HuH-7 (cell line): Measurements from ENCODE around the gene ALS2.
"Not testable (repeated sequence)": the region's sequence is repeated elsewhere in the genome, so short reads cannot be mapped to it uniquely, and the experiment has no call there.

Experiments
- DNase-seq: peaks from one replicate; pipeline ENCODE4 v3.0.0; 2011; ENCODE audit warnings: low spot score

ALS2 gene

DNA sequence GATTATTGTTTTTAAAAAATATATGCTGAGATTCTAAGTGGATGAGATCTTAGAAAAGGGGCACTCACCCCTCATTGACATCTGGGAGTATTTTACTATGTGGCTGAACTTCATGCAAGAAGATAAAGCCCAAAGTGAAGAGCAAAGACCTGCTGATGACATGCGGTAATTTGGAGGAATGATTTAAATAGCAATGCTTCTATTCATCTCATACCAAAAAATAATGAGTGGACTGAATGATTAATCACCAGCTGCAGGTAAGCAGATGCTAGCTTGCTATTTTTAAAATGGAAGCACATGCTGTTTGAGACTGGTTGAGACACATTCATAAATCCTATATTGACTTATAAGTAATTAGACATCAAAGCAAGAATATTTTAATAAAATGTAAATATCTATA, 12.9 kb upstream of the ALS2 start:
- DNase-seq, result no peak

DNA sequence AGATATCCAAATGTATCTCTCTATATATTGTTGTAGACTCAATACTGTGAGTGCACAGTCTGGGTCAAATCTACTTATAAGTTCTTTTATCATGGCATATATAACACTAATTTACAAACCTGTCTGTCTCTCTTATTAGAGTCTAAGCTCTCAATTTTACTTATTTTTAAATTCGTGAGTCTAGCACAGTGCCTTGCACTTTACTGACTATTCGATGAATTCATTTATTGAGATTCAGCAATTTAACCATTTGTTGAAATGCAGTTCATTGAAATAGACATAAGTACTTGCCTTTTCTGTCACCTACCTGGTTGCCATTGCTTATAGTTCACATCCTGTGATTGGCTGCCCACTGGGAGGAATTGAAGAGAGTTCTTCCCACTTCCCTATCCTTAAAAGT, 10.3 kb upstream of the ALS2 start:
- no peak for DNase-seq

DNA sequence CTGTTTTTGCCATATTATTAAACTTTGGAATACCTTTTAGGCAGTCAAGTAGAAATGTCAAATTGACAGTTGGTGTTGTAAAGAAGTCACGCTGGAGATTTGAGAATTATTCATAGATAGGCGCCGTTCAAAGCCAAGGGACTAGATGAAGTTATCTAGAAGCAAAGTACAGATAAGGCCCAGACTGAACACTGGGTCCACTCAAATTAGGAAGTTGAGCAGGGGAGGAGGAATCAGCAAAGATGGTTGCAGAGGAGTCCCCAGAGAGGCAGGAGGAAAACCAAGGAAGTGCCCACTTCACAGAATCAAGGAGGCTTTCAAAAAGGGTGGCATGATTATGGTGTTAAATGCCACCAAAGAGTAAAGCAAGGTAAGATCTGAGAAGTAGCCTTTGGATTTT, 9.6 kb upstream of the ALS2 start:
- no peak for DNase-seq

DNA sequence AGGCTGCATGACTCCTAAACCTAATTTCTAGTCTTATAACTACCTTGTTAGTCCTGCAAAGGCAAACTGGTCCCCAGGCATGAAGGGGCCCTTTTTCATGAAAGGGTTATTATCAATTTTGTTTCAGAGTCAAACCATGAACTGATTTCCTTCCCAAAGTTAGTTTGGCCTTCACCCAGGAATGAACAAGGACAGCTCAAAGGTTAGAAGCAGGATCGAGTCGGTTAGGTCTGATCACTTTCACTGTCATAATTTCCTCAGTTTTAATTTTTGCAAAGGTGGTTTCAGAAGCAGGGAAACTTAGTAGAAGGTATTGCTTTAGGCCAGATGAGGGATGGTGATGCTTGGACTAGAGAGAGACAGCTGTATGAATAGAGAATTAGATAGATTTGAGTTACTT, 8.7 kb upstream of the ALS2 start:
- no peak for DNase-seq

DNA sequence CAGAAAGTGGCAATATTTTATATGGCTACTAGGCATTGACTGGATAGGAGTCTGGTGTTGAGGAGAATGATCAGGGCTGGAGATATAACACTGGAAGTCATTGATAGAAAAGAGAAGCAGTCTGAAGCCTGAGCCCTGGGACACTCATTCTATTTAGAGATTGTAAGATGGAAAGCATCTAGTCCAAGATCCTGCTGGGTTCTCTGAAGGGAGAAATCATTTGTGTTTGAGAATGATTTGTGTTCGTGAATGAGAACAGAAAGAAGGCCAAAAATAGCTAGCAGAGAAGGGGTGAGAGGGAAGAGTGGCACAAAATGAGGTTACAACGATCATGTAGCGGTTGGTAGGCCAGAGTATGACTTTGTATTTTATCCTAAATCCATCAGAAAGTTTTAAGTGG, 7.6 kb upstream of the ALS2 start:
- DNase-seq, result no peak

DNA sequence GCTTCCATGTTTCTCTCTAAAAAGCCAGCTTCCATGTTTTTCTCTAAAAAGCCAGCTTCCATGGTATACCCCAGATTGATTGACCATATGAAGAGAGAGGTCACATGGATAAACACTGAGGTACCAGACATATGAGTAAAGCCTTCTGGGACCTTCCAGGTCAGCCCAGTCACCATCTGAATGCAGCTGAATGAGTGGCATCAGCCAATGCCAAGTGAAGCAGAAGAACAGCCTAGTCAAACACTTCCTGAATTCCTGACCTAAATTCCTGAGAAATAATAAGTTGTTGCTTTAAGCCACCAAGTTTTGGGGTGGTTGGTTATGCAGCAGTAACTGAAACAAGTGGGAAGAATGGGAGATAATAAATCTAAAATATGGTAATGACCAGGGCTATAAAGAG, 5.7 kb upstream of the ALS2 start:
- DNase-seq, result no peak

DNA sequence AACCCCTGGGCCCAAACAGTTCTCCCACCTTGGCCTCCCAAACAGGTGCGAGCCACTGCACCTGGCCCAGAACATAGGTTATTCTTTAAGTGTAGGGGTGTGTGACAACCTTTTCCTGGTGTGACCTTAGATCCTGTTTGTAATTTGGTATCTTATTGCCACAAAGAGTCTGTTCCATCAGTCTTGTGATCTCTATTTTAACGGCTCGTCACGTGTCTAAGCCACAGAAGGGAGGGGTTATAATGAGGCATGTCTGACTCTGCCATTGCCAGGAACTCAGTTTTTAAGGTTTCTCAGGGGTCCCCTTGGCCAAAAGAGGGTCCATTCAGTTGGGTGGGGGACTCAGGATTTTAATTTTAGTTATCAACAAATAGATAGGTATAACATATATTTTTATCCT, 4.4 kb upstream of the ALS2 start:
- DNase-seq, result no peak

DNA sequence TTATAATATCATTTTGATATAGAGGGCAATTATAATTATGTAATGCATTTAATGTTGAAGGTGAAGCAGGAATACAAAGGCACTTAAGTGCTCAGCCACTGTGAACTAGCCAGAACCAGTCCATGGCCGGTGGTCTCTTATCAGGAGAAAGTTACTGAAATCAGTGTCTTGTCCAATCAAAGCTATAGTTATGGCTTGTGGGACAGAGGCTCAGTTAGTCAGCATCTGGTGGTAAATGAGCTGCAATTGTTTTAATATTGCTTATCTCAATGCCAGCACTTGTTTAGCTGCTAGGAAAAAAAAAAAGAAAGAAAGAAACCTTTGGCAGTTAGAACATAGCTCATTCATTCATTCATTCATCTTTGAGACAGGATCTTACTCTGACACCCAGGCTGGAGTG, 3.8 kb upstream of the ALS2 start:
- no peak for DNase-seq

DNA sequence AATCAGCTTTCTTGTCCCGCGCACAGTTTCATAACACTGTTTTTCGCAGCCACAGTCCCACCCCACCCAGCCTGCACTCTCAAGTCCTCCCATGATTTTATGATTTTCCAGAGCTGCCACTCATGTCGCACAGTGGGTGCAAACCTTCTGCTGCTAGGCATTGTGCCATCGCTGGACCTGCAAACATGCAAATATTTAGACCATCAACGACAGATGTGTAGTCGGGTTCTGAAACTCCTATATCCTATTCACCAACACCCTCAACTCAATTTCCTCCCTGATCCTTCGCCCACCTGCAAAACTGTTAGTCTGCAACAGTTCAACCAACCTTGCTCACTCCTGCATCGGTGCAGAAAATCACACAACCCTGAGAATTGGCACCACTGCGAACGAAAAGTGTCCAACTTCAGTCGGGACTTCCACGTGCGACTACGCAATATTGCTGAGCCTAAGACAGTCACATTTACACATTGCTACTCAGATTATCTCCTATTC, 871 bp upstream of the ALS2 start:
- DNase-seq, result no peak

DNA sequence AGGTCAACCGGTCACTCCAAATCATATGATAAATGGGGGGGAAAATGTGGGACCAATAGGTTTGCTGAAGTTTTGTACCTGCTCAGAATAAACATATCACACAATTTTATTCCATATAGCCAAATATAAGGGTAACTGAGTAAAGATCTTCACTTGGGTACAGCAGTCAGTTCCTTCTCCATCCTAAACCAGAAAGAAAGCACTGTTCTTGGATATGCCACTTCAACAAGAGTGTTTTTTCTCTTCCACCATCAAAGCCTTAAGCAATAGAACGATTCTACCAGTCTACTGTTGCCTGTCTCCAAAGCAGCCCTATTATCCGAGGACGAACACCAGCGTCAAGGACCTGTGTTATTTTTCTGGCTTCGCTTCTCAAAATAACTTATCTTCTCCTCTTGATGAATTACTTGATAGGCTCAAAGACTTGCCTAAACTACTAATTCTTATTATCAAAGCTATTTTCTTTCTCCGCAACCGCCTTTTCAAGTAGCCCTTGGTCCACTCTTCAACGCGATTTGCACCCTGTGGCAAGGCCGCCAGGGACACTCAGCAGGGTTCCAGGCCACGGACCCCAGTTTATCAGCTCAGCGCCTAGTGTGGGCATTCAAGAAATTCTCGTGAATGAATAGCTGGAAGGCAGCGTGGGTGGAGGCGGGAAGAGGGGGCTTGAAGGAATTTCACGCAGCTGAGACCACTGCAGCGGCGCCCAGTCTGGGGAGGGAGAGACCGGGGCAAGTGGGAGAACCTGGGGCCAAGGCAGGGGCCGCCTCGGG, 646 bp downstream of the ALS2 start:
- peak; percentile 18 for DNase-seq

DNA sequence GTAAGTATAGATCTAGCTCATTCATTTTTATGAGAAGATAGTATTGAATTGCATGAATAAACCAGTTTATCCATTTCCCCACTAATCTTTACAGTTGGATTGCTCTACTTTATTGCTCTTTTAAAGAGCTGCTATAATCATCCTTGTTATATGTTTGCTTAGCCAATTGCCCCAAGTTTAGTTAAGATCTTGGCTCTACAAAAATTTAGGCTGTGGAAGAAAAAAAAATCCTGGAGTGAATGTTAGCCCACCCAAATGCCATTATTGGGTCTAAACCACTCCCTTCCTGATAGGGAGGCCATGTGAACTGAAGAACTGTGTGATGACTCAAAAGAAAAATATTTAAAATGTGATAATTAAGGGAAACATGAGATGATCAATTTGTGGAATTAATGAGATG, 2.9 kb downstream of the ALS2 start:
- DNase-seq, result no peak

DNA sequence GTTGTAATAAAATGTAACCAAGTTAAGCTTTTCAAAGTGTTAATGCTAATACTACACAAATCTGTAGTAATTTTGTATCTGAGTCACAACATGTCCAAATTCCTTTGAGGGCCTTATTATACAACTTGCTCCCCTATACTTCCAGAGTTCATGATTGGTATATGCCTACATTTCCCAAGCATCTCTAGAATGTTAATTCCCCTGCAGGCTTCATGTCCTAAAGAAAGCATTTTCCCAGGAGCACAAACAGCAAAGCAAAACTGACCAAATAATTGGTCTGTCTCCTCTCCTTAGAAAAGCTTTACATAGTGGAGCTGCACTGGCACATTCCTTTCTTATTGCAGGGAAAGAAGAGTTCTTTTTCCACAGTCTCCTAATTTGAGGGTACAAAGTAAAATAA, 3.7 kb downstream of the ALS2 start:
- DNase-seq, result no peak

DNA sequence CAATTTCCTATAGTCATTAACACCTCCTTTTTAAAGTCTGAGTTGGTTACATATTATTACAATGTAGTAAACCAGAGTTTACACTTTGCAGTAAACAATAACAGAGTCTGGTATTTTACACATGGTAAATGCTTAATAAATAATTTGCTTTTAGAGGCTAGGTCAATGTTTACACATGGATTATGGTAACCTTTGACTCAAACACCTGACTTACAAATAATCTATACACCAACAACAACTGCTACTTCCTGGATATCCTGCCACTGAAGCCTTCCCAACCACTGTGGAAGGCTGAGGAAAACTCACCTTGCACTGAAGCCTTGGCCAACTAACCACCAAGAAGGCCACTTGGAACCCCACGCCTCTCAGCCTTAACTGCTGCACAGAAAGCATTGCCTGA, 5.4 kb downstream of the ALS2 start:
- DNase-seq, result no peak

DNA sequence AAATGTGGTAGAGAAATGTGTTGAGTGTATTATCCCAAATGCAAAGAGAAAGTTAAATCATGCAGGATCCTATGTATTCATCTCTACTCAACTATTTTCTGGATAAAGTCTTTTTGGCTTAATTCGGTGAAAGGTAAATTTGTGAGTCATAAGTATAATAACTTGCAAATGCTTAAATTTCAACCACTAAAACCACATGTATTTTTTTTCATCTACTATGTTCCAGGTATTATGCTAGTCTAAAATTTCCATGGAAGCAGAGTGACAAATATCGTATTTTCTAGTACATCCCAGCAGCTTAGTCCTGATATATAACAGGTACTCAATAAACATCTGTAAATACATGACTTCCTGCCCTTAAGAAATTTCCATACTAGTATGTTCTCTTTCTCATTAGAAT, 6.2 kb downstream of the ALS2 start:
- no peak for DNase-seq

DNA sequence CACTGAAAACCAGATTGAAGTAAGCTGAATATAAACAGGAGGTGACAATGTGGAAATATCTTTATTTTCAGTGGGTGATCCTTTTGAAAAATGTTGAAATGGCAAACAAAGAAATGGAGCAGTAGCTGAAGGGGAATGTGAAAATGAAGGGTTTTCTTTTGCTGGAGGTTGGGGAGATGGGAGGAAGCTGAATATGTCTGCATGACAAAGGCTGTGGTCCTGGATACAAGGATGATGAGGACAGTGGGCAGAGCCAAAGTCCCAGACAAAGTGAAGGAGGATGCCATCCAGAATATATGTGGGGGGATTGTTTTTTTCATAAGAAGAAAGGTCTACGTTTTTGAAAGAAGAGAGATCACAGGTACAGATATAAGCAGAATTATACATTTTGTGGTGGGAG, 6.7 kb downstream of the ALS2 start:
- DNase-seq, result no peak

DNA sequence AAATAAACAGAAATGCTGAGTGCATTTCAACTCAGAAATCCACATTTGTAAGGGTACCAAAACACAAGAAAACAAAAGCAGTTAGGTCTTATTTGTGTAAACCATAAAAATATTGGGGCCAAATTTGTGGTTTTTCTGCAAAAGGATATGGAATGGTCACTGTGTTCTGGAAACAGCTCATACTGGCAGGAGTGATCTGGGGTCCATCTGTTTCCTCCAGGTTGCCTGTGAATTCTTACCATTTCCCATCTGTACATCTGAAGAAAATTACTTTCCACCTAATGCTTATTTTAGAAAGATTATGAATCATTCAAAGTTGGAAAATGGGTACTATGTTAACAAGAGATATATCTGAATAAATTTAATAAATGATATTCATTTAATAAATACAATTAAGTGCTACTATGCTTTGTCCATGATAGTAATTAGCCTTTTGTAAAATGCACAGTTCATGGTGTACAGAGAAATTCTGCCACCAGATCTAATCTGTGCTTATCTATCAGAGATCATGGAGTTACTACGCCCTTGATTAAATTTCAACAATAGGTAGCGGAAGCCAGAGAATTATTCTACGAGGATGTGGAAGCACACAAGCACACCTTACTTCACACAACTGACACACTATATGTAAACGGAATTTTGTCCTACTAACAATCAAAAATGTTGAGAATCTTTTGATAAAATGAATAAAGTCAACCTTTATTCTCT, 10.9 kb downstream of the ALS2 start:
- no peak for DNase-seq

DNA sequence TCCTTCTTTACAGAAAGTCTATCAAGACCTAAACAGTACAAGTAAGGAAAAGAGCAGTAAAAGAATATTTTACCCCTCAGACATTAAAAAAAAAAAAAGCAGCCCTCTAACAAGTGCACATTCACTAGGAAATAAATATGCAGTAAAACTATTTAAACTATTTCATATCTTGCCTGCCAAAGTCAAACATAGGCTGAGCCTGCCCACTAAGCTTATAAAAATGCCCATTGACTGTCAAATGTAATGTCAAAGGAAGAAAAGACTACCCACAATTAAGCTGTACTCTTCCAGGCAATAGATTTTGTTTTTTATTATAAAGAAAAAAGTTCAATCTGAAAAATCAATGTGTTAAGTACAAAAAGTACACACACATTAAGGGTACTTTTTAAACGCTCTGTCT, 11.8 kb downstream of the ALS2 start:
- no peak for DNase-seq

DNA sequence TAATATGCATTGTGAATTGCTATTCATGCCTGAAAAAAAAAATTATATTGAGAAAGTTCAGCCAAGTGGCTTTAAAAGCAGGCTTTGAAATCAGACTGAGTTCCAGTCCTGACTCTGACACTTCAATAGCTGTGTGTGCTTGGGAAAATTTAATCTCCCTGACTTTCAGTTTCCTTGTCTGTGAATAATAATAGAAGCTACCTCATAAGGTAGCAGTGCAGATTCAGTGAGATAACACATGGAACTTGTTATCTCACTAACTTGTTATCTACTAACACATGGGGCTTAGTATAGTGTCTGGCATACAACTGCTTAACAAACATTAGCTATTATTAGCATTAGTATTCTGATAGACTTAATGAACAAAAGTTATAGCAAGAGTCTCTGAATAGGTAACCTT, 14.9 kb downstream of the ALS2 start:
- DNase-seq, result no peak

DNA sequence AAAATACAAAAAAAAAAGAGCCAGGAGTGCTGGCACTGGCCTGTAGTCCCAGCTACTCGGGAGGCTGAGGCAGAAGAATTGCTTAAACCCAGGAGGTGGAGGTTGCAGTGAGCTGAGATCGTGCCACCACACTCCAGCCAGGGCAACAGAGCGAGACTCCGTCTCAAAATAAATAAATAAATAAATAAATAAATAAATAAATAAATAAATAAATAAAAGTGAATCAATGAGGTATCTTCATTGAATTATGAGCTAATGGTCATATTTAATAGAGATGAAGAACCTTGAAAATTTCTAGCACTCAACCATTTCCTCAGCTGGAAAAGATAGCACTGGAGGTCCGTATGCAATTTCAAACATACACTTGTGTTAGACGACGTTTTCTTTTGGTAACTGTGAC, 16.3 kb downstream of the ALS2 start:
- DNase-seq, result not testable (repeated sequence)

DNA sequence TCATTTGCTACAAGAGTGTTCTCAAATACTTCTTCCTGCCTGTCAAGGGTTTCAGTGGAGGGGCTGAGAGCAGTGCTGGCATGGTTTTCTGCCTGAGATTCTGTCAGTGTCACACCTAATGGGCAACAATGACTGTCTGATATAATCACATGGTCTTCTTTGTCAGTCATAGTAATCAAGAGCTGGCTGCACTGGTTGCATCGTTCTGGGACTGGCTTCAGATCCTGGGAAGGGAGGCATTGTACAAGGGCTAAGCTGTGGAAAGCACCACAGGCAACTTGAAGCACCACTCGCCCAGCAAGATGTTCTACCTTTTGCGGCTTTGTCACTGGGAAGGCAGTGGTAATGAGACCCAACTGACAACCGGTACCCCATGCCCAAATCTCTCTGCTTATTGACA, 19.6 kb downstream of the ALS2 start:
- no peak for DNase-seq

DNA sequence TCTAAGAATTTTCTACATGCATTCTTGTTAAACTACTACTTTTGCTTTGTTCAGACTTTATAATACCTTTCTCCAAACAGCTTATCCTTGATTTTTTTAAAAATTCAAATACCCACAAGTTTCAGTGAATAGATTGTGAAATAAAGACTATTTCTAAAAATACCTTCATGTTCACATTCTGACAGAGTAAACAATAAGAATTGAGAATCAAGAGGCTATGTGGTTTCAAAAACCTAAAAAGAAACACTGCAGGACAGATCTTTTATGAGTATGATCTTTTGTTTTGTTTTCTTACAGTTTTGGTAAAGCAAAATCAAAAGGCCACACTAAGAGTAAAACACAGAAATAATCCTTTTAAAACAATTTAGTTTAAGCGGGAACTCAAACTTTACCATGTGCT, 21.2 kb downstream of the ALS2 start:
- no peak for DNase-seq

DNA sequence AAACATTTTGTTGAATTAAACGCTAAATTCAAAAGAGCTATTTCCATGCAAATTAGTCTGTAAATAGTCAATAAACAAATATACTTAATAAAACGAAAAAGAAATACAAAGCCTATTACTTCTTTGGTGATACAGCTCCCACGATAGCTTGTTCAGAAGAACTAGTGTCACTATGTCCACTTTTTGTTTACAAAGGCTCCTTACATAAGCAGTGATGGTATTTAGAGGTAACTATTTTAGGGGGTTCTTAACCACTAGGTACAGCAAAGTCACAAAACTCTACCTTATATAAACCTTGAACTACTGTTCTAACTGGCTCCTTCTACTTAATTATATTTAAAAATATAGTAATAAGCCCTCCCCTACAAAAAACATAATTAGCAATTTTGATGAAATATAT, 21.9 kb downstream of the ALS2 start:
- DNase-seq, result no peak

DNA sequence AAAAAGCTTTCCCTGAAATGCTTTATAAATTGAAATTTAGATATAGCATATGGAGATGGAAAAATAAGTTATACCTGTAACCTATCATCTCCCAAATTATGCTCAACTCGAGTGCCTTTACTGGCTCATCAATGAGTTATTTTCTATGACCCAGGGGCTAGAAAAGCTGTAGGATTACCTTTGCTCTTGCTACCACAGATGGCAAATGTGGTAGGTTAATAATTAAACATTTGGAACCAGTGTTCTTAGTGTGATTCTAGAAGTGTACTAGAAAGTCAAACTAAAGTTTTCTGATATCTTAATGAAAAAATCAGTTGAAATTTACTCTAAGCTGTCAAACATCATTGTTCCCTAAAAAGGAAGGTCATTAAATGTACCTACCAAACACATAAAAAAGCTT, 22.5 kb downstream of the ALS2 start:
- DNase-seq, result peak; percentile 52
